Germinal center (tissue), 1 donor: ENCODE measurements around the gene RALB.
"Not testable (repeated sequence)": the region's sequence is repeated elsewhere in the genome, so short reads cannot be mapped to it uniquely, and the experiment has no call there.

Experiments
- DNase-seq: peaks from one replicate; pipeline ENCODE4 v3.0.0; 2012; ENCODE audit warnings: mixed read lengths, low spot score

RALB gene

GRCh38 chr2:120243875-120244553 lies 8.6 kb upstream of the RALB start:
- DNase-seq = no peak

- no peak for DNase-seq
These were observed 7.8 kb upstream of the RALB start for GRCh38 chr2:120244656-120245519.

GRCh38 chr2:120245520-120246332 lies 6.9 kb upstream of the RALB start:
- no peak for DNase-seq

GRCh38 chr2:120246546-120247300 lies 5.9 kb upstream of the RALB start:
- no peak for DNase-seq

GRCh38 chr2:120247851-120248250 lies 4.8 kb upstream of the RALB start:
- DNase-seq = no peak

GRCh38 chr2:120250640-120251039 lies 2.0 kb upstream of the RALB start:
- DNase-seq = no peak

GRCh38 chr2:120251078-120251477 lies 1.6 kb upstream of the RALB start:
- DNase-seq = no peak

- DNase-seq = no peak
These were observed 800 bp upstream of the RALB start for GRCh38 chr2:120251880-120252224.

GRCh38 chr2:120253021-120253882 lies 600 bp downstream of the RALB start:
- peak; percentile 76 for DNase-seq

- DNase-seq = no peak
These were observed 1.5 kb downstream of the RALB start for GRCh38 chr2:120254178-120254577.

- DNase-seq = no peak
These were observed 2.4 kb downstream of the RALB start for GRCh38 chr2:120255071-120255470.

- no peak for DNase-seq
These were observed 3.5 kb downstream of the RALB start for GRCh38 chr2:120255986-120256650.

GRCh38 chr2:120256651-120257000 lies 4.0 kb downstream of the RALB start:
- no peak for DNase-seq

- DNase-seq = no peak
These were observed 4.9 kb downstream of the RALB start for GRCh38 chr2:120257522-120257921.

GRCh38 chr2:120258196-120258595 lies 5.5 kb downstream of the RALB start:
- DNase-seq = no peak

- DNase-seq = not testable (repeated sequence)
These were observed 7.3 kb downstream of the RALB start for GRCh38 chr2:120259939-120260338.

- DNase-seq = no peak
These were observed 8.1 kb downstream of the RALB start for GRCh38 chr2:120260736-120261135.

- DNase-seq = no peak
These were observed 8.8 kb downstream of the RALB start for GRCh38 chr2:120261387-120262006.

- DNase-seq = no peak
These were observed 9.5 kb downstream of the RALB start for GRCh38 chr2:120262150-120262549.
